Prostate gland (tissue), 2 donors: ENCODE results near the gene ZGPAT.

Experiments
- POLR2A ChIP-seq: fragments of 450-650 bp; IDR thresholded peaks from one replicate; pipeline ENCODE4 v1.6.1; 2016; ENCODE audit warnings: antibody characterized with exemption, mild to moderate bottlenecking
- POLR2AphosphoS5 ChIP-seq: sonication (generic); formaldehyde crosslinking; IDR thresholded peaks from one replicate; pipeline ENCODE4 v1.6.1; 2017; ENCODE audit warnings: antibody characterized with exemption
- TF ChIP-seq, protein P1 (sequence below), 4 experiments: fragments of 200-600 bp in 2 of 4; fragments of 450-650 bp in 2 of 4; sonication (generic) in 2 of 4; IDR thresholded peaks; 1 replicate in 3 of 4; 2 replicates in 1 of 4; pipeline ENCODE4 v1.5.1; 2016 to 2019; ENCODE audit warnings: antibody characterized with exemption in 4 of 4, mild to moderate bottlenecking in 2 of 4, moderate library complexity in 2 of 4

- no peak for TF ChIP-seq POLR2A
- TF ChIP-seq, protein P1, sequence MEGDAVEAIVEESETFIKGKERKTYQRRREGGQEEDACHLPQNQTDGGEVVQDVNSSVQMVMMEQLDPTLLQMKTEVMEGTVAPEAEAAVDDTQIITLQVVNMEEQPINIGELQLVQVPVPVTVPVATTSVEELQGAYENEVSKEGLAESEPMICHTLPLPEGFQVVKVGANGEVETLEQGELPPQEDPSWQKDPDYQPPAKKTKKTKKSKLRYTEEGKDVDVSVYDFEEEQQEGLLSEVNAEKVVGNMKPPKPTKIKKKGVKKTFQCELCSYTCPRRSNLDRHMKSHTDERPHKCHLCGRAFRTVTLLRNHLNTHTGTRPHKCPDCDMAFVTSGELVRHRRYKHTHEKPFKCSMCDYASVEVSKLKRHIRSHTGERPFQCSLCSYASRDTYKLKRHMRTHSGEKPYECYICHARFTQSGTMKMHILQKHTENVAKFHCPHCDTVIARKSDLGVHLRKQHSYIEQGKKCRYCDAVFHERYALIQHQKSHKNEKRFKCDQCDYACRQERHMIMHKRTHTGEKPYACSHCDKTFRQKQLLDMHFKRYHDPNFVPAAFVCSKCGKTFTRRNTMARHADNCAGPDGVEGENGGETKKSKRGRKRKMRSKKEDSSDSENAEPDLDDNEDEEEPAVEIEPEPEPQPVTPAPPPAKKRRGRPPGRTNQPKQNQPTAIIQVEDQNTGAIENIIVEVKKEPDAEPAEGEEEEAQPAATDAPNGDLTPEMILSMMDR (IDR thresholded peaks at IDR 0.05): no peak
- no peak for TF ChIP-seq POLR2AphosphoS5
Observed at GRCh38 chr20:63783970-63784369, 76.1 kb downstream of the ZGPAT start.
